ENCODE data around the gene CDCA4.

The CDCA4 gene

DNA sequence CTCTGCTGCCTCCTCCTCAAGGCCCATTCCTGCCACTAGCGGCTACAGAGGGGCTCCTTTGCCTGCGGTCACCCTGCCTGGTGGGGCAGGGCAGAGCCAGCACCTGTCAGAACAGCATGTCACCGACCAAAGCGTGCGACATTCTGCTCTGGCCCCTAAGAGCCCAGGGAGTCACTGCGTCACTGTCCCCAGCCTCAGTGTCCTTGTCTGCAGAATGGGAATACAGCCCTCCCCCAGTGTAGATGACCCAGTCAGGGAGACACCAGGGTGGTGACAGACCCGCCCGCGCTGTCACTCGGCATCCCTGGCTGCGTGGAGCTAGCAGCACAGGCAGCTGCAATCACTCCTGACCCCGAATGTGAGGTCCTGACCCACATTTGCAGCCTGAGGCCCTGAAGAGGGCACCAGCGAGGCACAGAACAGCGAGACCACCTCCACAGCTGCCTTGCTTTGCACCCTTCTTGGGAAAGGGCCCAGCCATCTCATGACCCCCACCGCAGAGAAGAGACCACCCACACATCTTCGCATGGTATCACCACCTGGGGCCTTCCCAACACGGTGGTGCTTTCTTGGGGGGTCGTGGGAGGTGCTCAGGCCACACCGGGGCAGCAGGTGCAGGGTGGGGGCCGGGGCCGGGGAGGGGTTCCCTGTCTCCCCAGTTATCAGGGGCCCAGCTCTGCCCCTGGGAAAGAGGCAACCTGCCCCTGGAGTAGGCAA, 45.2 kb downstream of the CDCA4 start:
- DNase-seq (ENCODE audit: low spot score): no peak

DNA sequence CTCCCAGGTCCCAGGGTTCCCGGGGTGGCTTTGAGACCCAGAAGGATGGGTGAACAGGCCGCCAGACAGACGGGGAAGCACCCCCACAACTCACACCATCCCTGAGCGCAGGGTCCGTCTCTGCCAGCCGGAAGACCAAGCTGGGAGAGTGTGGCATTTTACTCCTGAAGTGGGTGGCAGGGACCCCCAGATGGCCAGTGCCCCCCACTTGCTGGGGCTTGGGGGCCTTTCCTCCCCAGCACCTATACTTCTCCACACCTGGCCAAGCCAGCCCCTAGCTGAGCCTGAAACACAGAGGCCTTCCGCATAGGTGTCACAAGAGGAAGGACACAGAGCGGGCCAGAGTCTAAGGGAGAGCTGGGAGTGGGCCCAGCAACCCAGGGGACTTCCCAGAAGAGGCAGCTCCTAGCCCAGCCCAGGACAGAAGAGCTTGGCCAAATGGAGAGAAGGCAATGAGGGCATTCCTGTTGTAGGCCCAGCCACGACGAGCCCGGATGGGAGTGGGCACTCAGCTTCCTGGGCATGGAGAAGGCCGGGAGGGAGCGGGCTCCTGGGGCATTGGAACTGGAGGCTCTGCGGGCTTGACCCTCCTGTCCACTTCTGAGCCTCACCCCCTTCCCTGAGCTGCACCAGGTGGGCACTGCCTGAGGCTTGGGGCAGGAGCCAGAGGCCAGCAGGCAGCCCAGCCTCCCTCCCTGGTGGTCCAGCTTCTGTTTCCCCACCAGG, 46.1 kb downstream of the CDCA4 start:
- no peak for DNase-seq (ENCODE audit: low spot score)

DNA sequence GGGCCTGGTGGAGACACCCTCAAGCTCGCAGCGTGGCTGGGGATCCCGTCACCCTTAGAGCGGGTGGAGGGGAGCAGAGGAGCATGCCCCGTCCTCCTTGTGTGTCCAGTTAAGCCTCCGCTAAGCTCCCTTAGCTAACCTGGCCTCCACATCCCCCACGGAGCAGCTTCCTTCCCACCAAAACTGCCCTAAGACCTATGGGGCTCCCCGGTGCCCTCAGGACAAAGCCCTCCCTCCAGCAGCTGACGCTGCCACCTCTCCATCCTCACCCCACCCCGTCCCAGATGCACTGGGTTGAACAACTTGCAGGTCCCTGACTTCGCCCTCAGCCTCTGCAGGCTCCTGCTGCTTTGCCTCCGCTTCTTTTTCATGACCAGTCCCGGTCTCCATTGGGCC, 46.7 kb downstream of the CDCA4 start:
- no peak for DNase-seq (ENCODE audit: low spot score)

DNA sequence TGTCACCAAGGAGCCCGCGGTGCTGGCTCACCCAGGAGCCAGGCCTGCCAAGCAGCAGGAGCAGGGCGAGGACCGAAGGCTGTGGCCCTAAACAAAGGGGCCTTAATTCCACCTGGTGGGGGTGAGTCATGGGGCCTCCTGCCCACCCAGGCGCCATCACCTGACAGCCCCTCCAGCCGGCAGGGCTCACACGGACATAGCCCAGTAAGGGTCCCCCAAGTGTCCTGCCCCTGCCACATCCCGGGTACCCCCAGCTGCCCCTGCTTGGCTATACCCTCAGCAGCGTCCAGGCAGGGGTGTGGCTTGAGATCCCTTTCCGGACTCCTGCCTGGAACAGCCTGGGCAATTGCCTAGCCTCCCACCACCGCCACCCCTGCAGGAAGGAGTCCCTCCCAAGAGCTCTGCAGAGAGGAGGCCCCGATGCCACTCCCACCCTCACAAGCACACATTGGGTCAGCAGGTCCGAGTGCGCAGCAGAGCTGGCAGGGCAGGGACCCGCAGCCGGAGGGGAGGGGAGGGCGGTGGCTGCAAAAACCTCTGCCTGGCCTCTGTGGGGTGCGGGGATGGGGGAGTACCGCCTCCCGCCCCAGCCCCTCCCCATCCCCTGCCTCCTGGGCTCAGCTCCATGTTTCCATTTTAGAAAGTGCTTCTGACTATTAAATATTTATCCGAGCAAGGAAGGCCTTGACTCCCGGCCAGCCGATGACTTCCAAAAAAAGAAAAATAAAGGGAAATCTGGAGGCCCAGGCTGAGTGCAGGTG, 47.3 kb downstream of the CDCA4 start:
- DNase-seq (ENCODE audit: low spot score): peak; percentile 96

DNA sequence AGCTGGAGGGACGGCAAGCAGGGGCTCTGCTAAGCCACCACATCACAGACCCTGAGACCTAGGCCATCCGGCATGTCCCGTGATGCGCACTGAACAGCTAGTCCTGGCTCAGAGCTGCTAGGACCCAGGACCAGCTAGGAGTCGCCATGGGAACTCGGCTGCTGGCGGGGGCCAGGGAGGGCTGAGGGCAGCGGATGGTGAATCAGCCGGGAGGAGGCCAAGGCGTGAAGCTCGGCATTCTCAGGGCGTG, 47.8 kb downstream of the CDCA4 start:
- no peak for DNase-seq (ENCODE audit: low spot score)

DNA sequence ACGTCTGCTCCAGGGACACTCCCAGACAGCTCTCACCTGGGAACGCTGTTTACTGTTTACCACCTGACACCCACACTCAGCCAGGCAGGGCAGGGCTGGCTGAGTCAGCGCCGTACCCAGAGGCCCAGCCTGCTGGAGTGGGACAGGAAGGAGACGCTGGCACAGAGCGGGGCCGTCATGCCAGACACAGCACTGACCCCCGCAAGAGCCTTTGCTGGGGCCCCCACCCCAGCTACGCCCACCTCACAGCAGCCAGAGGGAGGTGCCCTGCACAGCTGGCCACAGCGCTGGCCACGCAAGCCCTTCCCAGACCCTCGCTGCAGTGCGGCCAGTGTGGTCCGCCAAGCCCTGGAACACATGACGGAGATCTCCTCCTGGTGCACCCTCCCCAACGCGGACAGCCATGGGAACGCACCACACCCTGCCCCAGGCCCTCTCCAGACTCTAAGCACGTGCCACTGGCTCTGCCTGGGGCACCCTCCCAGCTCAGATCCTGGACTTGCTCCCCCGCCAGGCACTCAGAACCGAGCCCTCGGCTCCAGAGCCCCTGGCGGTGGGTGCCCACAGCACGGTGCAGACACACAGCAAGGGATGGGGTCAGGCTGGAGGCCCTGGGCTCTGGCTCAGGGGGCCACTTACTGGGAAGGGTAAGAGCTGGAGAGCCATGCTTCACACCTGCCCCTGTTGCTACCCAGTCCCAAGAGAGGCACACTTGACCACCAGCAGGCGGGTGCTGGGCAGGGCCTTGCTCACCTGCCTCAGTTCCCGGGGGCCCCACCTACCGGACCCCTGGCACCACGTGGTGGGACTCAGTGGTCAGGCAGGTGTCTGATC, 48.4 kb downstream of the CDCA4 start:
- DNase-seq (ENCODE audit: low spot score): peak; percentile 92

DNA sequence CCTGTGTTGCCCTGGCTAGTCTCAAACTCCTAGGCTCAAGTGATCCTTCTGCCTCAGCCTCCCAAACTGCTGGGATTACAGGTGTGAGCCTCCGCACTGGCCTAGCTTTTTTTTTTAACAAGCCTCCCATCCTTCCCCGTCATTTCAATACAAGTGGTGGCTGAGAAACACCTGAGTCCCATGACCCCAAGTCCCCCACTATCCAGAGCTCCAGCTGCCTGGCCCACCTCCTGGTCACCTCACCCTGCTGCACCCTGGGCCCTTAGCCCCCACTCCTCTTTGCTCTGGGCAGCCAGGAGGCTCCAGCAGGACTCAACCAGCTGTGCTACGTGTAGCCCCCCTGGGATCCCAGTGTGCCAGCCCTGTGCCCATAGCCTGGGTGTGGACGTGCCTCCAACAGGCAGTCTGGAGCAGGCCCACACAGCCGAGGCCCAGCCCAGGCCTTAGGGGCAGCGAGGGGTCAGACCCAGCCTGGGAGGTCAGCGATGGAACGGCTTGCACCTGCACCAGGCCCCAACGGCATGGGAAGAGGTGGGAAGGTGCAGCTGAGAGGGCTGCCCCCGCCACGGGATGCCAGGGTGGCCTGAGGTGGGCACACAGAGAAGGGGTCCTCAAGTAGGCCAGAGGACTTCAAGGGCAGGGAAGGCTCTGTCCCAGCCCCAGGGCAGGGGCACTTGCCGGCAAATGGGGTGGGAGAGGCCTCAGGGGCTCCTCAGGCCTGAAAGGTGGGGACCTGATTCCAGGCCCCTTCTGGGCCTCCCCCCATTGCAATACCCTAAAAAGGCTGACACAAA, 49.2 kb downstream of the CDCA4 start:
- no peak for DNase-seq (ENCODE audit: low spot score)

DNA sequence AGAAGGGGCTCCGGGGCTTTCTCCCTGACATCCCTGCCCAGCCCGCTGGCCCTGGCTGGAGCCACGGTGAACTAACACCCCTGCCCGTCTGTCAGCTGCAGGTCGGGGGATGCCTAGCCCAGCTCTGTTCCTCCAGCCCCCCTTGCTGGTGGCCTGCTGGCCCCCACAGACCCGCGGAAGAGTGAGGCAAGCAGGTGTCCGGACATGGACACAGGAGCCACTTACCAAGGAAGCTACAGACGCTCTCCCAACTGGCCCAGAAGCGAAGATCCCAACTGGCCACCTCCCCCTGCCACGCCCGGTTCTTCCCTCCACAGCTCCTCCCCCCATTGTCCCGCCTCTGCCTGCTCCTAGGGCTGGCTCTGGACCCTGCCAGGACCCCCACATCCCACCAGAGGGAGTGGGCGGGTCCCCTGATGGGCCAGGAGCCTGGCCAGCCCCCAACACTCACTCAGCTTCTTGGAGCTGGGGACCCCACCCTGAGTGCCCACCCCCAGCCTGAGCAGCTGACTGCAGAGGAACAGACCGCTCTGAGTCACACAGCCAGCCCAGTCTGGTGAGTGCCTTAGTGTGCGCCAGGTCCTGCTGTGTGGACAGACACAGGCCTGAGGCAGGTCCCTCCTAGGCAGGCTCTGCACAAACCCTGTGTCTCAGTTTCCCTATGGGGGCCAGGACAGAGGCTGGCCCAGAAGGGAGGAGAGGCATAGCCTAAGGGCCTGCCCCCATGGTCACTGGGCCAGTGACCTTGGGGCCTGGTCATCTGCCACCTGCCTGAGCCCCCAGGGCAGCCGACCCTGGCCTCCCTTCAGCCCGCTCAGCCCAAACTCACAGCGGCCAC, 50.4 kb downstream of the CDCA4 start:
- DNase-seq (ENCODE audit: low spot score): no peak

DNA sequence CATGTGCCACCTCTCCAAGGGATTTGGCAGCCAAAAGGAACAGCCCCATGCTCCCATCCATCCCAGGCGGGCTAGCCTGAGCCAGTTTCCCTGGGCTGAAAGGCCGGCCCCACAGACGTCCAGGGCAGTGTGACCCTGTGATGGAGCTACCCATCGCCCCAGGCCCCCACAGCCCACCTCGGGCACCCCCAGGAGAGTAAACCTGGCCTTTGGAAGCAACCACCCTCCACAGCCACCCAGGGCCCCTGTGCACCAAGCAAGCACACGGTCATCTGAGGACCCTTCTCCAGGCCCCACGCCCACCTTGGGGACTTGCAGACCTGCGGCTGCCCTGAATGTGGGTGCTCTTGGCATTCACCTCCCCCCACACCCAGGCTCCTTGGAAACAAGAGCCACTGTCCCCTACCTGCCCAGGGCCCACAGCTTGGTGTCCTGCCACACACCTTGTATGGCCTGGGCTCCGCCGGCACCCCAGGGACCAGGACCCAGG, 51.1 kb downstream of the CDCA4 start:
- no peak for DNase-seq (ENCODE audit: low spot score)

DNA sequence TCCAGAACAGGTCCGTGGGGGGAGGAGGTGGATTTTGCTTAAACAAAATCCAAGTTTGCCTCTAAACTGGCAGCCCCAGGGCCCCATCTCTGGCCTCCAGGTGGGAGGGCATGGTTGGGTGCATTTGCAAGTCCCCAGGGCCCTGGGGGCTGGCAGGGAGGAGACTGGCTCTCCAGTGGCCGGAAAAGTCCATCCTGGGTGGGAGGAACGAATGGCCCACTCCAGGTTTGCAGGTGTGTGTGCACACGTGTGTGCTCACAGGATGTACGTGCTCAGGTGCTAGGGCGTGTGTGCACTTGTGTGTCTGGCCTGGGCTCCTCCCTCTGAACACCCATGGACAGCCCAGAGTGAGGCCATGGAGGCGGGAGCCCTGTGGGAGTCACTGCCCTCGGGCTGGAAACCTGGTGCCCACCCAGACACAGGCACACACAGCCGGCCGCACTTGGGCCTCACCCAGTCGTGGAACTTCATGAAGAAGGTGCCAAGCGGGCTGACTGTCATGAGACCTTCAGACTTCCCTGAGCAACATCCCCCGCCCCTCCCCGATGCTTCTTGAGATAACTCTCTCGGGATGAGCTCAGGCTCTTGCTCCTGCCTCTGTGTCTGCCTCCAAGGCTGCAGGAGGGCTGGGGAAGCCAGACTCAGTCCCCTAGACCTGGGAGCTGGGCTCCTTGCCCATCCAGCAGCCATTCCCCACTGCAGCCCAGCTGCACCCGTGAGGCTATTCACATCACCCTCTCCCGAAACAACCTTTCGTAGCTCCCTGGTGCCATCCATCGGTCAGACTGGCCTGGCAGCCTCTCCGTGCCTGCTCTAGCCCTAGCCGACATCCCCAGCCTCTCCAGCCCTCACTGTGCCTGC, 52.1 kb downstream of the CDCA4 start:
- DNase-seq (ENCODE audit: low spot score): no peak

DNA sequence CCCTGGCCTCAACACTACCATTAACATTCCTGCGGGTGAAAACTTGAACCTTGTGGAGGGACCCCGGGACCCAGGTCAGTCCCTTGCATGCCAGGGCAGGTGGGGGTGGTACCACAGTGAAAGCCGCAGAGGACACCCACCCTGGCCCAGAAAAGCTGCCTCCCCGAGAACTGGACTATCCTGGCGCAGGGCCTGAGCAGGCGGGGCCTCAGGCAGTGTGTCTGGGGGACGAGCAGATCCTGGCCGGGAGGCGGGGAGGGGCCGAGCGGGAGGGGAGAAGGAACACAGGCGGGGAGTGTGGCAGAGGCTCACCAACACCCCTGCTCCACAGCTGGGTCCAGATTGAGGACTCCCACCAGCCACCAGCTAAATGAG, 52.7 kb downstream of the CDCA4 start:
- DNase-seq (ENCODE audit: low spot score): no peak

DNA sequence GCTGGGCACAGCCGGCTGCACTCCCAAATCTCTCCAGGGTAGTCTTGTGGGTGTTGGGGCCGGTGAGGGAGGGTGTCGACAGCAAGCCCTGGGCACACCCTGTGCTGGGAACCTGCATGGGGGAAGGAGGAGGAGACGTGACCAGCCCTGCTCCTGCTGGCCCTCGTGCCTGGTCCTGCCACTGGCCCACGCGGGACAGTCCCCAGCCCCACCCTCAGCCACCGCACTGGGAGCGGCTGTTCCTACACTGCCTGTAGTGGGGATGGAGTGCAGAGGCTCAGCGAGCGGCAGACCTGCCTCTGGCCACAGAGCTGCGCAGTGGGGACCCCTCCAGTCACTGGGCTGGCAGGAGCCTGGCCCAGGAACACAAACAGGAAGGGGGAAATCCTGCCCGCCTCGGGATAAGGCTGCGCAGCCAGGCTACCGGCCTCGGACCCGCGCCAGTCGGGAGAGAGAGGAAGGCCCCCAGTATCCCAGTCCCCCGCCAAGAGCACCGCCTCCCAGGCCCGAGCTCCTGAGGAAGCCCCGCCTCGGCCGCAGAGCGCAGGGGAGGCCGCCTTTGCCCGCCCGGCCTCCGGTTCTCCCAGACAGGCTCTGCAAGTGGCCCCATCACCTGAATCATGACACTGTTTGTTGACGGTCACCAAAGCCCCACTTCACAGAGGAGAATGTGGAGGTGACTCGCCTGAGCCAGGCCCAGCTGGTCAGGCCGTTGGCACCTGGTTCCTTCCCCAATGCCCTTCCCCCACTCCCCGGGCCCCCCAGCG, 53.3 kb downstream of the CDCA4 start:
- no peak for DNase-seq (ENCODE audit: low spot score)

DNA sequence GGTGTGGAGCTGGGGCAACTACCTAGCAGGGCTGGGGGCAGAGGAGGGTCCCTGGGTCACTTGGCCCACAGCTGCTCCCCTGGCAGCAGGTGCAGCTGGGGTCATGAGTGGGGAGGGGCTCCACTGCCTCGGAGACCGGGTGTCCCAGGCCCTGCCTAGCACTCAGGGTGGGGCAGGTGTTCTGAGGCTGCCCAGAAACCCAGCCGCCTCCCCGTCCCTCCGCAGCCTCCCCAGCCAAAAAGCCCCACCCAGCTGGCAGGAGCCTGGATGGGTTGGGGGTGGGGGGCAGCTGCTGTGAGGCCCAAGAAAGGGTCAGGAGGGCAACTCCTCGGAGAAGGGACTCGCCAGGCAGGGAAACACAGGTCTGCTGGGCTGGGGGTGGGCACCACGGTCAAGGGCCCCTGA, 53.9 kb downstream of the CDCA4 start:
- no peak for DNase-seq (ENCODE audit: low spot score)

DNA sequence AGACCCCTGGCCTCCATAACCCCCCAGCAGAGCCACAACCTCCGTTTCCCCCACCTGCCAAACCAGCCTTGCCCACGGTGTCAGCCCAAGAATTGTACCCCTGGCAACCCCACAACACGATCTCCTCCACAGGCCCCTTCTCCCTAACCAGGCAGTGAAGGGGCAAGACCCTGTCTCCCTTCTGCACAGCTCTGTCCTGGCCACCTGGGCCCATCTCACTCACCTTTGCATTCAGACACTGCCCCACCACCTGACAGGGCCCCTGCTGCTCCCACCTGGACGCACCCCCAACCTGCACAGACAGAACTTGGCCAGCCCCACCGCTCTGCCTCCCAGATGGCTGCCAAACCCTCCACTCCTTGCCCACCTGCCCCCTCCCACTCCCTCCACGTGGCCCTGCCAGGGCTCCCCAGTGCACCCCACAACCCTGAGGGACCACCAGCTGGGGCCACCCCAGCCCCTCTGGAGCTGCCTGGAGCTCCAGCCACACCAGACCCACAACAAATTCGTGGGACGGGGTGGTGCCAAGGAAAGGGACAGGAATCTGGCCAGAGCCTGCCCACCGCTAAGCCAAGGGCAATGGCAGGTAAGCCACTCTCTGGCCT, 54.5 kb downstream of the CDCA4 start:
- DNase-seq (ENCODE audit: low spot score): no peak

DNA sequence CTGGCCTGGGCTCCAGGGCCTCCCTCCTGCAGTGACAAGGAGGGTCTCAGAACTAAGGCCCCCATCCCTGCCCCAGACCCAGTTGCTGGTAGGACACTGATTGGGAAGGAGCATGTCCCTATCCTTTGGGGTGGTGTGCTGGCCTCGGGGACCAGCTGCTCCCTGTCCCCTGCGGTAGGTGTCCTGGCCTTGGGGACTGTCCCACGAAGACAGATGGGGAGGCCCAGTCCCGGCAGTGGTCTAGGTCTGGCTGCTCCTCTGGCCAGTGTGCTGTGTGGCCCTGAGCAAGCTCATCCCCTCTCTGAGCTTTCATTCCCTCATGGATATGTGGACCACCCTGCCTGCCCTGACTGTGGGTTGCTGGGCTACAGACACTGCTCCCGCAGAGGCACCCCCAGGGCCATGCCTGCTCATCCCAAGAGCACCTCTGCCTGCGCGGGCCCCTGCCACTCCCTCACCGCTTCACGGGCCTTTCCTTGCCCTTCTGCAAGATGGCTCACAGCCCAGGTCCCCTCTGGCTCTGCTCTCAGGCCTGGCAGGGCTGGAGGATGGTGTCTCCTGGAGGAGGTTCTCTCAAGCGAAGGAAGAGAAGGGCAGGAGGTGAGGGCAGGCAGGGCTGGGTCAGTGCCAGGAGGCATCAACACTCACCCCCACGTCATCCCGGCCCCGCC, 55.2 kb downstream of the CDCA4 start:
- DNase-seq (ENCODE audit: low spot score): no peak

DNA sequence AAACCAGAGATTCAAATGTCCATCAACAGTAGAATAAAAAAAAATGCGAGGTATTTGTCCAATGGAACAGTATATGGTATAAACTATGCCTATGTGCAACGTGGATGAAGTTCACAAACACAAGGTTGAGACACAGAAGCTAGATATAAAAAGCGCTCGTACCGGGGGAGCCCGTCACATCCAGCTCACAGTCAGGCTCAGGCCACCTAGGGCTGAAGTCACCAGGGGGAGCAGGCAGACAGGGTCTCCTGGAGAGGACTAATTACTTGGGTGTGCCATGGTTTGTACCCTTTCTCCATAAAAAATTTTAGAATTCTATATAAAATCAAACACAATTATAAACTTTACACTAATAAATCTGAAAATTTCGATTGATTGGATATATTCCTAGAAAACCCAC, 56.3 kb downstream of the CDCA4 start:
- DNase-seq (ENCODE audit: low spot score): no peak

Data from LoVo (cell line).